NB4 (cell line): Measurements from ENCODE around the gene HLA-DPA1.

Source experiments
- MYC ChIP-seq: IDR thresholded peaks from 2 replicates; pipeline ENCODE4 v1.6.1; 2011; ENCODE audit warnings: low read depth, low read length
- POLR2A ChIP-seq: IDR thresholded peaks from 2 replicates; pipeline ENCODE4 v1.6.1; 2011; ENCODE audit warnings: mild to moderate bottlenecking; ENCODE audit not compliant: insufficient read length; ENCODE audit errors: extremely low read depth
- TF ChIP-seq, protein P1 (sequence below): IDR thresholded peaks from one replicate; pipeline ENCODE4 v1.5.1; 2012; ENCODE audit warnings: low read depth, low read length

- TF ChIP-seq, protein P1, sequence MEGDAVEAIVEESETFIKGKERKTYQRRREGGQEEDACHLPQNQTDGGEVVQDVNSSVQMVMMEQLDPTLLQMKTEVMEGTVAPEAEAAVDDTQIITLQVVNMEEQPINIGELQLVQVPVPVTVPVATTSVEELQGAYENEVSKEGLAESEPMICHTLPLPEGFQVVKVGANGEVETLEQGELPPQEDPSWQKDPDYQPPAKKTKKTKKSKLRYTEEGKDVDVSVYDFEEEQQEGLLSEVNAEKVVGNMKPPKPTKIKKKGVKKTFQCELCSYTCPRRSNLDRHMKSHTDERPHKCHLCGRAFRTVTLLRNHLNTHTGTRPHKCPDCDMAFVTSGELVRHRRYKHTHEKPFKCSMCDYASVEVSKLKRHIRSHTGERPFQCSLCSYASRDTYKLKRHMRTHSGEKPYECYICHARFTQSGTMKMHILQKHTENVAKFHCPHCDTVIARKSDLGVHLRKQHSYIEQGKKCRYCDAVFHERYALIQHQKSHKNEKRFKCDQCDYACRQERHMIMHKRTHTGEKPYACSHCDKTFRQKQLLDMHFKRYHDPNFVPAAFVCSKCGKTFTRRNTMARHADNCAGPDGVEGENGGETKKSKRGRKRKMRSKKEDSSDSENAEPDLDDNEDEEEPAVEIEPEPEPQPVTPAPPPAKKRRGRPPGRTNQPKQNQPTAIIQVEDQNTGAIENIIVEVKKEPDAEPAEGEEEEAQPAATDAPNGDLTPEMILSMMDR: no peak
- TF ChIP-seq MYC: no peak
- no peak for TF ChIP-seq POLR2A
These were observed 44.4 kb upstream of the HLA-DPA1 start for GRCh38 chr6:33117811-33118277.
